ENCODE results near the gene RFX2.

DNA sequence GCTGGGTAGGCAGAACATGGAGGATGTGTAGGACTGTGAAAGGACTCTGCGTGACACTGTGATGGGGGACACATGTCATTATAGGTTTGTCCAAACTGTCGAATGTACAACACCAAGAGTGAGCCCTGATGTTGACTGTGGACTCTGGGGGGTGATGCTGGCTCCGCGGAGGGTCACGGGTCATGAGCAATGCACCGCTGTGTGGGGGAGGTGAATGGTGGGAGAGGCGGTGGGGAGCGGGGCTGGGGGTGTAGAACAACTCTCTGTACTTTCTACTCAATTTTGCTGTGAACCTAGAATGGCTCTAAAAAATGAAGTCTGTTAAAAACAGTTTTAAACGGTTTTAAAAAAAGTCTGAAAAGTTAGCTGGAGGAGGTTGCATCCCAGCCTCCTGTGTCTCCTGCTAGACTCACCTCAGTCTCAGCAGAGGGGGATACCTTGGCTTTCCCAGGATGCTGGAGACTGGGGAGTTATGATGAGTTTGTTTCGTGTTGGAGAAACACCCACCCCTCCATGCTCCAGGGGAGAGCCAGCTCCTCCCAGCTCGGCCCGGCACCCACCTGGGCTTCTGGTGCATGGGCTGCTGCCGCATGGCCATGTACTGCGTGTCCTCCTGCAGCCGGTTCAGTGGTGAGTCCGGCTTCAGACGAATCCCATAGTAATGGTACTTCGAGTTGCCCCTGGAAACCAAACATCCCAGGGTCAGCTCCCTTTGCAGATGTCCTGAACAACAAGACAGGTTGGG is 97.7 kb downstream of the RFX2 start:
- TF ChIP-seq GABPA (IDR thresholded peaks at IDR 0.05 in 1 of 2, conservative IDR thresholded peaks at IDR 0.05 in 1 of 2) = no peak
- TF ChIP-seq, protein P1, sequence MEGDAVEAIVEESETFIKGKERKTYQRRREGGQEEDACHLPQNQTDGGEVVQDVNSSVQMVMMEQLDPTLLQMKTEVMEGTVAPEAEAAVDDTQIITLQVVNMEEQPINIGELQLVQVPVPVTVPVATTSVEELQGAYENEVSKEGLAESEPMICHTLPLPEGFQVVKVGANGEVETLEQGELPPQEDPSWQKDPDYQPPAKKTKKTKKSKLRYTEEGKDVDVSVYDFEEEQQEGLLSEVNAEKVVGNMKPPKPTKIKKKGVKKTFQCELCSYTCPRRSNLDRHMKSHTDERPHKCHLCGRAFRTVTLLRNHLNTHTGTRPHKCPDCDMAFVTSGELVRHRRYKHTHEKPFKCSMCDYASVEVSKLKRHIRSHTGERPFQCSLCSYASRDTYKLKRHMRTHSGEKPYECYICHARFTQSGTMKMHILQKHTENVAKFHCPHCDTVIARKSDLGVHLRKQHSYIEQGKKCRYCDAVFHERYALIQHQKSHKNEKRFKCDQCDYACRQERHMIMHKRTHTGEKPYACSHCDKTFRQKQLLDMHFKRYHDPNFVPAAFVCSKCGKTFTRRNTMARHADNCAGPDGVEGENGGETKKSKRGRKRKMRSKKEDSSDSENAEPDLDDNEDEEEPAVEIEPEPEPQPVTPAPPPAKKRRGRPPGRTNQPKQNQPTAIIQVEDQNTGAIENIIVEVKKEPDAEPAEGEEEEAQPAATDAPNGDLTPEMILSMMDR (IDR thresholded peaks at IDR 0.05; ENCODE audit: low read depth, low read length, missing input control) = no peak
- TF ChIP-seq TAF1 (conservative IDR thresholded peaks at IDR 0.05) = no peak
- TF ChIP-seq ZBTB33 (IDR thresholded peaks at IDR 0.05) = no peak
- TF ChIP-seq MAX (IDR thresholded peaks at IDR 0.05) = no peak
